Measurements from ENCODE around the gene CDC14B.
"Not testable (repeated sequence)": the region's sequence is repeated elsewhere in the genome, so short reads cannot be mapped to it uniquely, and the experiment has no call there.

Gene CDC14B

GRCh38 chr9:96554801-96555566 lies 64.7 kb downstream of the CDC14B start:
- Histone ChIP-seq H3K27ac (peak overlapping the region; percentile 21; the same call in 1 of the 2 replicates), H3K36me3 (ENCODE audit: insufficient read depth, low read length) (no peaks in the 10 kb centered on the region), H3K9me3 (ENCODE audit: low read depth, low read length) (no peaks in the 10 kb centered on the region), H3K4me3 (no peak overlapping the region), H3K9ac (ENCODE audit: insufficient read length) (no peak overlapping the region)
- no peak for TF ChIP-seq EZH2 (IDR thresholded peaks at IDR 0.05)
- TF ChIP-seq POLR2AphosphoS5 (IDR thresholded peaks at IDR 0.05; ENCODE audit: borderline replicate concordance, low read depth, low read length), result no peak
- TF ChIP-seq FOXP2 (optimal IDR thresholded peaks at IDR 0.05; ENCODE audit: control extremely low read depth, extremely low read length, insufficient read depth), result no peak
- no peak for DNase-seq (ENCODE audit: low read depth, low spot score)

DNA sequence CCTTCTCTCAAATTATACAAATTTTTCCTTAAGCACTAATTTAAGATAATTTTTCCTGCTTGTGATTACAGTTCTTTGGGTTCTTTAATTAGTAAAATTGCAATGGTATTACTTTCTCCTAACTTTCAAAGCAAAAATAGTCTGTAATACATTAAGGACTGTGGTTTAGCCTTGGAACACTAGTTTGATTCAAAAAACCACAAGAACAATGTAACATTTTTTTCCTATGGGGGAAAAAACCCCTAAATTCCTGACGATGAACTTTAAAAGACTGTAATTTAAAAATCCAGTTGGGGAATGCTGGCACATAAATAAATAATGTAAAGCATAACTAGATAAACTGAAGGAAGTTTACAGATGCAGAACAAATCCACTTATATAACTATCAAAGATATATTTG lies 65.3 kb downstream of the CDC14B start:
- Histone ChIP-seq H3K9ac (ENCODE audit: insufficient read length) (no peak overlapping the region), H3K9me3 (ENCODE audit: low read depth, low read length) (no peaks in the 10 kb centered on the region), H3K36me3 (ENCODE audit: insufficient read depth, low read length) (no peaks in the 10 kb centered on the region), H3K27ac (peak overlapping the region; percentile 21; the same call in 1 of the 2 replicates), H3K4me3 (no peak overlapping the region)
- DNase-seq (ENCODE audit: low read depth, low spot score), result no peak
- TF ChIP-seq FOXP2 (optimal IDR thresholded peaks at IDR 0.05; ENCODE audit: control extremely low read depth, extremely low read length, insufficient read depth) (no peak), POLR2AphosphoS5 (IDR thresholded peaks at IDR 0.05; ENCODE audit: borderline replicate concordance, low read depth, low read length) (no peak), EZH2 (IDR thresholded peaks at IDR 0.05) (no peak)

DNA sequence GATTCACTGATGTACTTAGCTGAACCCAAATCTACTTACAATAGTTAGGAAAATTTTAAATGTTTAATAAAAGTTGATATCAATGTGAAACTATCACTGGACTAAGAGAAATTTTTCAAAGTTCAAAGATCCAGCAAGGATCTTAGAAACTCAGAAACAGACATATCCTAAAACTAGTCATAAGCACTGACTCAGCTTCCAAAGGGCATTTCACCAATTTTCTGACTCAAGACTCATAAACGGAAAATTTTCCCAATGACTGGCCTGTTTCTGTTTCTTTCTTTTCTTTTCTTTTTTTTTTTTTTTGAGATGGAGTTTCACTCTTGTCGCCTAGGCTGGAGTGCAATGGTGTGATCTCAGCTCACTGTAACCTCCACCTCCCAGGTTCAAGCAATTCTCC lies 66.6 kb downstream of the CDC14B start:
- Histone ChIP-seq H3K4me3 (no peak overlapping the region), H3K27ac (no peak overlapping the region)

DNA sequence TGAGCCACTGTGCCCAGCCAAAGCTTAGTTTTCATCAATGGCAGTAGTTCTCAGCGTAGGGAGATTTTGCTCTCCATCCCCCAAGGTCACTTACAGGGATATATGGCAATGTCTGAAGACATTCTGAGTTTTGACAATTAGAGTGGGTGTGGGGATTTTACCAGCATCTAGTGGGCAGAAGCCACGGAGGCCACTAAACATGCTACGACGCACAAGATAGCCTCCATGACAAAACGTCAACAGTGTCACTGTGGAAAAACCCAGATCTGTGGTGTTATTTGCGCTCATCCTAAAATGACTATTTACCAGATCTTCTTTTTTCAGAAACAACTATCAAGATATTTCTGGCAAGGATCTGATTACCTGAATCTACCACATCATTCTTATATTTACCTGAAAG lies 68.2 kb downstream of the CDC14B start:
- Histone ChIP-seq H3K36me3 (ENCODE audit: insufficient read depth, low read length) (no peaks in the 10 kb centered on the region), H3K9ac (ENCODE audit: insufficient read length) (no peak overlapping the region), H3K9me3 (ENCODE audit: low read depth, low read length) (no peaks in the 10 kb centered on the region), H3K4me3 (no peak overlapping the region), H3K27ac (no peak overlapping the region)
- DNase-seq (ENCODE audit: low read depth, low spot score), result no peak
- no peak for TF ChIP-seq POLR2AphosphoS5 (IDR thresholded peaks at IDR 0.05; ENCODE audit: borderline replicate concordance, low read depth, low read length)
- TF ChIP-seq EZH2 (IDR thresholded peaks at IDR 0.05), result no peak
- no peak for TF ChIP-seq FOXP2 (optimal IDR thresholded peaks at IDR 0.05; ENCODE audit: control extremely low read depth, extremely low read length, insufficient read depth)

More for the DNA sequence above, 66.6 kb downstream of the CDC14B start:
- Histone ChIP-seq H3K9me3 (ENCODE audit: low read depth, low read length) (no peaks in the 10 kb centered on the region), H3K9ac (ENCODE audit: insufficient read length) (no peak overlapping the region), H3K36me3 (ENCODE audit: insufficient read depth, low read length) (no peaks in the 10 kb centered on the region)
- DNase-seq (ENCODE audit: low read depth, low spot score), result no peak
- TF ChIP-seq FOXP2 (optimal IDR thresholded peaks at IDR 0.05; ENCODE audit: control extremely low read depth, extremely low read length, insufficient read depth), result no peak
- TF ChIP-seq POLR2AphosphoS5 (IDR thresholded peaks at IDR 0.05; ENCODE audit: borderline replicate concordance, low read depth, low read length), result no peak
- TF ChIP-seq EZH2 (IDR thresholded peaks at IDR 0.05), result no peak

- Histone ChIP-seq H3K9ac (ENCODE audit: insufficient read length) (no peak overlapping the region), H3K36me3 (ENCODE audit: insufficient read depth, low read length) (no peaks in the 10 kb centered on the region), H3K9me3 (ENCODE audit: low read depth, low read length) (no peaks in the 10 kb centered on the region), H3K27ac (no peak overlapping the region), H3K4me3 (no peak overlapping the region)
- no peak for DNase-seq (ENCODE audit: low read depth, low spot score)
- TF ChIP-seq POLR2AphosphoS5 (IDR thresholded peaks at IDR 0.05; ENCODE audit: borderline replicate concordance, low read depth, low read length) (no peak), FOXP2 (optimal IDR thresholded peaks at IDR 0.05; ENCODE audit: control extremely low read depth, extremely low read length, insufficient read depth) (no peak)
Observed at GRCh38 chr9:96550659-96551058, 69.0 kb downstream of the CDC14B start.

DNA sequence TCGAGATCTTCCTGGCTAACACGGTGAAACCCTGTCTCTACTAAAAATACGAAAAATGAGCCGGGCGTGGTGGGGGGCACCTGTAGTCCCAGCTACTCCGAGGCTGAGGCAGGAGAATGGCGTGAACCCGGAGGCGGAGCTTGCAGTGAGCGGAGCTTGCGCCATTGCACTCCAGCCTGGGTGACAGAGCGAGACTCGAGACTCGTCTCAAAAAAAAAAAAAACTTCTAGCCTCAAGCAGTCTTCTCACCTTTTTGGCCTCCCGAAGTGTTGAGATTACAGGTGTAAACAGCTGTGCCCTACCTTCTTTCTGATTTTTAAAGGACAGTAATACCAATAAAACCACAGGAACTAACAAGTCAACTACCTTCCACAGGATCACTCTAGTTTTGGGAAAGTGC lies 76.5 kb downstream of the CDC14B start:
- not testable (repeated sequence) for H3K9ac ChIP-seq (ENCODE audit: insufficient read length); DNase-seq (ENCODE audit: low read depth, low spot score); H3K9me3 ChIP-seq (ENCODE audit: low read depth, low read length); H3K27ac ChIP-seq; H3K36me3 ChIP-seq (ENCODE audit: insufficient read depth, low read length); H3K4me3 ChIP-seq

GRCh38 chr9:96540106-96540505 lies 79.5 kb downstream of the CDC14B start:
- Histone ChIP-seq H3K4me3 (no peak overlapping the region), H3K9ac (ENCODE audit: insufficient read length) (no peak overlapping the region), H3K9me3 (ENCODE audit: low read depth, low read length) (no peaks in the 10 kb centered on the region), H3K36me3 (ENCODE audit: insufficient read depth, low read length) (0 out of 2 replicates have a peak, but pooled peaks cover 3% of the 10 kb centered on the region), H3K27ac (no peak overlapping the region)
- TF ChIP-seq FOXP2 (optimal IDR thresholded peaks at IDR 0.05; ENCODE audit: control extremely low read depth, extremely low read length, insufficient read depth) (no peak), POLR2AphosphoS5 (IDR thresholded peaks at IDR 0.05; ENCODE audit: borderline replicate concordance, low read depth, low read length) (no peak), EZH2 (IDR thresholded peaks at IDR 0.05) (no peak)
- DNase-seq (ENCODE audit: low read depth, low spot score), result no peak

- H3K9ac ChIP-seq (ENCODE audit: insufficient read length), result no peak overlapping the region
- no peak for DNase-seq (ENCODE audit: low read depth, low spot score)
- H3K27ac ChIP-seq, result no peak overlapping the region
- no peaks in the 10 kb centered on the region; the same call in 1 of the 2 replicates for H3K9me3 ChIP-seq (ENCODE audit: low read depth, low read length)
- peaks cover 22% of the 10 kb centered on the region for H3K36me3 ChIP-seq (ENCODE audit: insufficient read depth, low read length)
- no peak overlapping the region for H3K4me3 ChIP-seq
- TF ChIP-seq EZH2 (IDR thresholded peaks at IDR 0.05) (no peak), FOXP2 (optimal IDR thresholded peaks at IDR 0.05; ENCODE audit: control extremely low read depth, extremely low read length, insufficient read depth) (no peak), POLR2AphosphoS5 (IDR thresholded peaks at IDR 0.05; ENCODE audit: borderline replicate concordance, low read depth, low read length) (no peak)
Observed at GRCh38 chr9:96532173-96532572, 87.5 kb downstream of the CDC14B start.

- no peak for TF ChIP-seq POLR2AphosphoS5 (IDR thresholded peaks at IDR 0.05; ENCODE audit: borderline replicate concordance, low read depth, low read length)
- TF ChIP-seq FOXP2 (optimal IDR thresholded peaks at IDR 0.05; ENCODE audit: control extremely low read depth, extremely low read length, insufficient read depth), result no peak
- Histone ChIP-seq H3K9me3 (ENCODE audit: low read depth, low read length) (no peaks in the 10 kb centered on the region), H3K4me3 (no peak overlapping the region), H3K36me3 (ENCODE audit: insufficient read depth, low read length) (no peaks in the 10 kb centered on the region; the same call in 1 of the 2 replicates), H3K27ac (no peak overlapping the region), H3K9ac (ENCODE audit: insufficient read length) (no peak overlapping the region)
- no peak for DNase-seq (ENCODE audit: low read depth, low spot score)
Observed at GRCh38 chr9:96524764-96525163, 94.9 kb downstream of the CDC14B start.

All from SK-N-MC (cell line).